ENCODE data around the gene TENM3.

TENM3 gene

DNA sequence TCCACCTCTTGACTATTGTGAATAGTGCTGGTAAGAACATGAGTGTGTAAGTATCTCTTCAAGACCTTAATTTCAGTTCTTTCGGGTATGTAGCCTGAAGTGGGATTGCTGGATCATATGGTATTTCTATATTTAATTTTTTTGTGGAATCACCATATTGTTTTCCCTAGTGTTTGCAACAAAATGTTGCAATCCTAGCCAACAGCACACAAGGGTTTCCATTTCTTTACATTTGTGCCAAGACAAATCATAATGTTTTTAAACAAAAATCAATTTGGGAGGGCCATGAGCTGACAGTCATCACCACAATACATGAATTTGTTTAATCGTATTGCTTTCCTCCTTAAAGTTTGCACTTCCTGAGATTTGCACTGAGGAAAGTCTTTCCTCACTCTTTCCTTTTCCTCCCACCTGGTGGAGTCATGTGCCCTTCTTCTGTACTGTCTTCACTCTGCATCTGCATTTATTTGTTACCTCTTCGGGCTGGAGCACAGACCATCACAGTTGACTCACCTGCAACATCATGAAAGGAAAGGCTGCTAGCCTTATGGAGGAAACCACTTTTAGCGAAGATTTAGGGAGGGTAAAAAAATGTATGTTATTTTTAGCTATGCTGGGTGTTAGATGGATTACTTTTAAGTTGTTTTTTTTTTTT lies 404.6 kb downstream of the TENM3 start:
- no peak for DNase-seq

- DNase-seq: no peak
Observed at GRCh38 chr4:182648766-182649165, 405.6 kb downstream of the TENM3 start.

DNA sequence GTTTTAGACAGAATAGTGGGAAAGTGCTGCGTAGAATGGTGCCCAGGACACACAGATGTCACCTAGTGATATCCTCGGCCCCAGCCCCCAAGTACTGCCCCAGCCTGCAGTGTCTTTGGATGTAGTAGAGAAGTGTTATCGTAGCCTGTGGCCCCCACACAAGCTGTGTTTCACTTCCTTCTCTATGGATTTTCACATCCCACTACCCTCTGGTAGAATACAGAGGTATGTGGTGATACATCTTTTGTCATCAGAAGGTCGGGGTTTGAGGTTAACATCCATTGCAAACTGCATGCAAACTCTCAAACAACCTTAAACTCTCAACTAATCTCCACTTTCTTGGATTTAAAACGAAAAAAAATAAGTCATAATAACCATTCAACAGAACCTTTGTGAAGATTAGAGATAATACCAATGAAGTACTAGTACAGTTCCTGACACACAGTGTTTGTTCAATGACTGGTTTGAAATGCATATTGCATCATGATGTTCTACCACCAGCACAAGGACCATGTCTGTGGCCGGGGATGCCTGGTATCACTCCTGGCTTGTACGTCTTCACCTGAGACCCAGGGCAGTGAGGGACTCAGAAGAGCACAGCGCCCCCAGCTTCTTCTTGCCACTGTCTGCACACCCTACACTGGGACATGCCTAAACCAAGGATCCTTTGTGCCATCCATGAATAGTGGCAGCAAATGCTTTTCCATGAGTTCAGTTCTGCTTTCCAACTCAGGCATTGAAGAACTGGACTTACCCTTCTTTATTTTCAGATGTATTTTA lies 406.7 kb downstream of the TENM3 start:
- no peak for DNase-seq

GRCh38 chr4:182653596-182653995 lies 410.4 kb downstream of the TENM3 start:
- no peak for DNase-seq

- DNase-seq: no peak
Observed at GRCh38 chr4:182655340-182655739, 412.1 kb downstream of the TENM3 start.

DNA sequence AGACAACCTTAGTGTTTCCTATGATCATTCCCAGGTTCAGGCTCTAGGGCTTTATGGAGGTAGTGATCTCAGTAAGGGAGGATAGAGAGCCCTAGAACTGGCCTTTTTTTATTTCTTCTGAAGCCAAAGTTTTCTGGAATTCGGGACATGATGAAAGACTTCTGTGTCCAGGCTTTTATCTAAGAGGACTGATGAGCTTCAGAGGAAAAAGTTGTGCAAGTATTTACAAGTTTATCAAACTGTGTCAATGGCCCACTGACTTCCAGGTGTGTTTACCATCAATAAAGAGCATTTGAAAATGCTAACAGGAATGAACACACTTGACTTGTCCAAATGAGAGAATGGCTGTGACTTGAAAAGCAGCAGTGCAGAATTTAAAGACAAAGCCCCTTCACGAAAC lies 419.3 kb downstream of the TENM3 start:
- no peak for DNase-seq

DNA sequence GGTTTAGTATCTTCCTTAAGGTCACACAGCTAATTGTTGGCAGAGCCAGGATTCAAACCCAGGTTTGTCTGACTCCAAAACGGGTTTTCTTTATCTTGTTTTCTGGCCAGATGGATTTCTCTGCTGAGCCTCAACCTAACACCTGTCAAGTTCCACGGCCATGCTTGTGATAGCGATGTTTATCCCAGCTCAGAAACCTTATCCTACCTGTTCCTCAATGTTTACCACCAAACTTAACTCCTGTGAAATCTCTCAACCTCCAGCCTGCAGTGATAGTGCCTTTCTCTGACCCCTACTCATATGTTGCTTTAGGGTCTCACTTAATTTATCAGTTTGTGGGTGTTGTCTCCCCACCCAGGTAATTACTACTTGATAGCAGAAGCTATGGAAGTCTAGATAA lies 428.0 kb downstream of the TENM3 start:
- DNase-seq: no peak

GRCh38 chr4:182671749-182672148 lies 428.5 kb downstream of the TENM3 start:
- DNase-seq: no peak

GRCh38 chr4:182678590-182678989 lies 435.4 kb downstream of the TENM3 start:
- no peak for DNase-seq

GRCh38 chr4:182679533-182679932 lies 436.3 kb downstream of the TENM3 start:
- no peak for DNase-seq

- DNase-seq: no peak
Observed at GRCh38 chr4:182680234-182680653, 437.0 kb downstream of the TENM3 start.

GRCh38 chr4:182683661-182684060 lies 440.5 kb downstream of the TENM3 start:
- DNase-seq: no peak

DNA sequence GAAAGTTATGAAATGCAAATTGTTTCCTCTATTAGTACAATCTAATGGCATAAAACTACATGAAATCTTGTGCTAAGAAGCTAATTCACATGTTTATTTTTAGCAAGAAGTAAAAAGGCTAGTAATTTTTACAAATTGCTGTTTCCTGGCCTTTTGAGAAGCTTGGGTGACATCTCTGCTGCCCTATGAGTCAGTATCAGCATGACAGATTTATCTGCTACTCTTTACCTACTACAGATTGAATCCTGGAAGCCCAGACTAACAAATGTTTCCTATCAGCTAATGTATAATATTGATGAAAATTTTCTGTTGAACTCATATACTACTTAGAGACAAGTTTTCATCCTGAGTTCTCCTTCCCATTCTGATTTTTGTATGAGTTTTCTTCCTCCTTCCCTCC lies 441.6 kb downstream of the TENM3 start:
- DNase-seq: no peak

DNA sequence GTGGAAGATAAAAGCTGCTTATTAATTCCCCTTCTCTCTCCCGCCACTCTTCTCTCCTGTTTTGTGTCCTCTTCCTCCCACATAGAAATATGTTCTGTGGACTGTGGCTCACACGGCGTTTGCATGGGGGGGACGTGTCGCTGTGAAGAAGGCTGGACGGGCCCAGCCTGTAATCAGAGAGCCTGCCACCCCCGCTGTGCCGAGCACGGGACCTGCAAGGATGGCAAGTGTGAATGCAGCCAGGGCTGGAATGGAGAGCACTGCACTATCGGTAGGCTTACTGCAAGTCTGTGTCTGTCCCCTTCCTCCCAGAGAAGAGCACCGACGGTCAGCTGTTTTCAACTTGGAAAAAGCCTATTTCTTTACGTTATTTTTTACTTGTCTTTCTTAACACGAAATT lies 444.9 kb downstream of the TENM3 start:
- DNase-seq: no peak

DNA sequence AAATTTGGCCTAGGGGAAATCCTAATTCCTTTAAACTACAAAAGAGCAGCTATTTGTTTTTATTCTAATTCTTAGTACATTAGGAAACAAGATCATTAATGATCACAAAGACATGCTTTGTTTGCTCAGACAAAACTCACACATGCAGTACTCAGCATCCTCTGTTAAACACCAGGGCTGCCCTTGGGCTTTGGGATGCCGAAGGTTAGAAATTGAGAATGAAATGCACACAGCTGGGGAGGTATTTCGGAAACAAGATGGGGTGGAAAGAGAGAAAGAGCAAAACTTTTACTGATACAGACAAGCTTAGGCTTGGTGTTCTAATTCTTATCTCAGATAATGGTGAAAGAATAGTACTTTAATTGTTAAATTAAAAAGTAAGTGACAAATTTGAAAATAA lies 451.3 kb downstream of the TENM3 start:
- DNase-seq: no peak

GRCh38 chr4:182695009-182695408 lies 451.8 kb downstream of the TENM3 start:
- DNase-seq: no peak

GRCh38 chr4:182695842-182696241 lies 452.6 kb downstream of the TENM3 start:
- DNase-seq: no peak

DNA sequence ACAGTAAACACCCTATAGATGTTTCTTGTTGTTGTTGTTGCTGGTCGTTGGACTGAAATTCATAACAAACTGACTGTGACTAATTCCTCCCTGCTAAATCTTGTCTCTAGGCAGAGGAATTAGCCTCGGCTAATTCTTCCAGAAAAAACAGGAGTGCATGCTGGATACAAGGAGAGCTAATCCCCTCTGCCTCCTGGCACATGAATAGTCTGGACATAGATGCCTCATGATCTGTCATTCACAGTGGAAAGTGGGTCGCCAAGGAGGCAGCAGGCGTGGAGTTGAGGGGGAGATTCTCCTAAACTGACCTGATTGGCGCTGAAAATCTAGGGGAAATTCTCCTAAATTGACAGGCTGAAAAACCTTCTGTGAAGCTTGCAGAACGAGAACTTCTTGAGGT lies 453.9 kb downstream of the TENM3 start:
- no peak for DNase-seq

- DNase-seq: no peak
Observed at GRCh38 chr4:182698212-182698611, 455.0 kb downstream of the TENM3 start.

- no peak for DNase-seq
Observed at GRCh38 chr4:182699201-182699600, 456.0 kb downstream of the TENM3 start.

- DNase-seq: no peak
Observed at GRCh38 chr4:182699795-182700194, 456.6 kb downstream of the TENM3 start.

- no peak for DNase-seq
Observed at GRCh38 chr4:182700362-182701160, 457.4 kb downstream of the TENM3 start.

DNA sequence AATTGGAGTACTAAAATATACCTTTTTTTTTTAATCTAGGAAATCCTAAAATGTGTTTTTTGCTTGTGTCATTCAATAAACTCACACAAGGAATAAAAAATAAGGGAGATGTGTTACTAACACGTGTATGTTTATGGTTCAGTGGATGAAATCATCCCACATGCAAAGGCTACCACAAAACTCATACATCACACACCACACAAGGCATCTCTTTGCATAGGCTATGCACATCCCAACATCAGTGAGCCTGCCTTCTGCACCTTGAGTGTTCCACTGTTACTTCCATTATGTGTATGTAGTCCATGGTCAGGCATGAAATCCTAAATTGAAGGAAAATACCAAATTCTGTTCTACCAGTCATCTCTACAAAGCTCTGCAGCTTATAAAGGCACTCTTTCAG lies 460.9 kb downstream of the TENM3 start:
- DNase-seq: no peak

DNA sequence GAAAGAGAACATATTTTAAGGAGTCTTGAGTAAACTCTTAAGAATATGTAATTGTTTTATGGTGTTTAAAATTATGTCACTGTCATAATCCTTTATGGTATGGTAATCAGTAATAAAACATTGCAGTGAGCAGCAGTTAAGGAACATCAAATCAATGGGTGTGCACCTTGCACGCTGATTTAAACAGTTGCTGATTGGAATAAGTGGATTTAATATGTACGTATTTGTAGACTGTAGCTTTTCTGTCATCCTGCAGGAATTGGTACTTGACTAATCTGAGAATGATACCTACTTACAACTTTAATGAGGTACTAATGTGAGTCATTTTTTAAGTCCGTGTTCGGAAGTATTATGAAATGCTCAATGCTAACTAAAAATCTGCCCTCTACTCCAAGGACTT lies 461.7 kb downstream of the TENM3 start:
- DNase-seq: no peak

Data from CD4-positive, alpha-beta T cell treated with Interleukin-4 for 1 hour (primary cell).